Fibroblast of lung (primary cell): ENCODE results near the gene CACNA1S. TPM values are rescaled to one million over a fixed set of nuclear protein-coding genes. Genes with fewer than 3 reads are reported as not detected.

Experiments used
- DNase-seq, 2 donors: peaks; one replicate each; pipeline versions ENCODE4 v3.0.0 to v3.0.0-alpha.2; 2010; ENCODE audit warnings: low read depth in 2 of 2
- H2AFZ ChIP-seq: 2 replicates; pipeline ENCODE4 v1.5.1; 2012; ENCODE audit warnings: low read length, control low read depth, inconsistent platforms
- H3K27ac ChIP-seq: 2 replicates; pipeline ENCODE4 v1.5.1; 2011; ENCODE audit warnings: low read length, control low read depth; ENCODE audit not compliant: insufficient read depth
- H3K27me3 ChIP-seq: 2 replicates; pipeline ENCODE4 v1.5.1; 2011; ENCODE audit warnings: mild to moderate bottlenecking, low read length; ENCODE audit not compliant: control insufficient read depth, insufficient read depth
- H3K36me3 ChIP-seq: 2 replicates; pipeline ENCODE4 v1.5.1; 2011; ENCODE audit warnings: low read length; ENCODE audit not compliant: control insufficient read depth, insufficient read depth
- H3K4me1 ChIP-seq: 2 replicates; pipeline ENCODE4 v1.5.1; 2011; ENCODE audit warnings: low read length; ENCODE audit not compliant: control insufficient read depth, insufficient read depth; ENCODE audit errors: extremely low read depth
- H3K4me2 ChIP-seq: 2 replicates; pipeline ENCODE4 v1.5.1; 2011; ENCODE audit warnings: low read length, control low read depth; ENCODE audit not compliant: insufficient read depth; ENCODE audit errors: extremely low read depth
- H3K4me3 ChIP-seq, 4 experiments: fragments of 200-600 bp in 1 of 4; sonication (generic) in 1 of 4; replicated peaks in 1 of 4; 2 replicates each; pipeline ENCODE4 v1.5.1; 2011 to 2016; ENCODE audit warnings: low read length in 4 of 4, low read depth in 3 of 4, mild to moderate bottlenecking in 3 of 4, control low read depth in 2 of 4, inconsistent platforms in 1 of 4, mixed read lengths in 1 of 4; ENCODE audit not compliant: insufficient read depth in 1 of 4; ENCODE audit errors: control extremely low read depth in 1 of 4
- H3K79me2 ChIP-seq: 2 replicates; pipeline ENCODE4 v1.5.1; 2012; ENCODE audit warnings: mild to moderate bottlenecking, low read length, inconsistent platforms; ENCODE audit not compliant: control insufficient read depth, insufficient read depth
- H3K9ac ChIP-seq: 2 replicates; pipeline ENCODE4 v1.5.1; 2011; ENCODE audit warnings: mild to moderate bottlenecking, low read length, control low read depth; ENCODE audit not compliant: insufficient read depth
- H3K9me3 ChIP-seq: 2 replicates; pipeline ENCODE4 v1.5.1; 2012; ENCODE audit warnings: low read depth, low read length; ENCODE audit not compliant: control insufficient read depth, insufficient read depth
- H4K20me1 ChIP-seq: 2 replicates; pipeline ENCODE4 v1.5.1; 2011; ENCODE audit warnings: low read length; ENCODE audit not compliant: control insufficient read depth, insufficient read depth; ENCODE audit errors: extremely low read depth
- CTCF ChIP-seq, 2 donors: IDR thresholded peaks in 1 of 2; conservative IDR thresholded peaks in 1 of 2; 1 replicate in 1 of 2; 2 replicates in 1 of 2; pipeline ENCODE4 v1.5.1; 2011 to 2012; ENCODE audit warnings: low read length in 2 of 2, control low read depth in 1 of 2, inconsistent platforms in 1 of 2, low read depth in 1 of 2, mild to moderate bottlenecking in 1 of 2
- EZH2 ChIP-seq: IDR thresholded peaks from 2 replicates; pipeline ENCODE4 v1.5.1; 2012; ENCODE audit warnings: low read length, control low read depth, mild to moderate bottlenecking; ENCODE audit errors: missing control alignments
- polyA plus RNA-seq, 2 donors: library from polyadenylated mRNA; depleted of rRNA in 1 of 2; stranded (reverse) in 1 of 2; unstranded in 1 of 2; fragments of >200 nt; gene quantifications; 2 replicates each; pipeline ENCODE4 v1.2.1, GENCODE V29; 2011 to 2012; ENCODE audit warnings: missing spikeins in 1 of 2
- total RNA-seq: library from RNA; depleted of rRNA; stranded (reverse); fragments of >200 nt; gene quantifications from 2 replicates; pipeline ENCODE4 v1.2.1, GENCODE V29; 2014

The CACNA1S gene
- total and polyA plus RNA-seq, 2 donors (not counting 1 experiment from before 2014, with no cell fraction given): not detected

- Histone ChIP-seq H3K4me1 (no peaks in the 10 kb centered on the region), H3K4me3 (no peak overlapping the region), H4K20me1 (no peaks in the 10 kb centered on the region), H3K79me2 (no peaks in the 10 kb centered on the region), H3K9ac (no peak overlapping the region), H3K4me2 (no peak overlapping the region), H3K9me3 (no peaks in the 10 kb centered on the region), H2AFZ (no peak overlapping the region), H3K36me3 (no peaks in the 10 kb centered on the region), H3K27me3 (peaks cover 26% of the 10 kb centered on the region), H3K27ac (no peak overlapping the region)
- TF ChIP-seq EZH2 (no peak), CTCF (conservative IDR thresholded peaks at IDR 0.05 in 1 of 2, IDR thresholded peaks at IDR 0.05 in 1 of 2; ENCODE audit: low read depth in 1 of 2, low read length in 2 of 2) (no peak)
- no peak for DNase-seq
Observed at GRCh38 chr1:201013991-201014815, 98.0 kb downstream of the CACNA1S start.

DNA sequence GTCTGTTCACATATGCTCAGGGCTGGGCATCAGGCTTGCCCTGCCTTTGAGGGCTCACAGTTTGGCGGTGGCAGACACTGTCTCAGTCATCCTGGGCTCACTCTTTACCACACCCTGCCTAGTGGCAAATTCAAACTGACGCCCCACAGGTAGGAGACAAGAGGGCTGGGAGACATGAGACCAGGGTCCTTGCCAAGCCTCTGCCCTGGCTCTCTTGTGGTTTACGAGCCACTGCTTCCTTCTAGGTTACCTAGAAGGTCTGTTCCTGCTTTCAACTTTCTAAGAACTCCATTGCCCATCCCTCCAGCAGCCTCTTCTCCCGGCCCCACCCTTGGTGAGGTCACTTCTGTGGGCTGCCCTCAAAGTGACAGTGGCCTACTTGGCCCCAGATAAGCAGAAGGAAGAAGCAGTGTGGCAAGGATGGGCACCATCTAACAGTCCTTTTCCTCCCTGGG lies 99.2 kb downstream of the CACNA1S start:
- DNase-seq: no peak
- Histone ChIP-seq H3K4me1 (no peaks in the 10 kb centered on the region), H3K27me3 (peaks cover 23% of the 10 kb centered on the region), H4K20me1 (no peaks in the 10 kb centered on the region), H2AFZ (no peak overlapping the region), H3K79me2 (no peaks in the 10 kb centered on the region), H3K4me2 (no peak overlapping the region), H3K9ac (no peak overlapping the region), H3K36me3 (no peaks in the 10 kb centered on the region), H3K4me3 (no peak overlapping the region), H3K27ac (no peak overlapping the region), H3K9me3 (no peaks in the 10 kb centered on the region)
- TF ChIP-seq CTCF (conservative IDR thresholded peaks at IDR 0.05 in 1 of 2, IDR thresholded peaks at IDR 0.05 in 1 of 2; ENCODE audit: low read depth in 1 of 2, low read length in 2 of 2): no peak
- TF ChIP-seq EZH2: no peak

DNA sequence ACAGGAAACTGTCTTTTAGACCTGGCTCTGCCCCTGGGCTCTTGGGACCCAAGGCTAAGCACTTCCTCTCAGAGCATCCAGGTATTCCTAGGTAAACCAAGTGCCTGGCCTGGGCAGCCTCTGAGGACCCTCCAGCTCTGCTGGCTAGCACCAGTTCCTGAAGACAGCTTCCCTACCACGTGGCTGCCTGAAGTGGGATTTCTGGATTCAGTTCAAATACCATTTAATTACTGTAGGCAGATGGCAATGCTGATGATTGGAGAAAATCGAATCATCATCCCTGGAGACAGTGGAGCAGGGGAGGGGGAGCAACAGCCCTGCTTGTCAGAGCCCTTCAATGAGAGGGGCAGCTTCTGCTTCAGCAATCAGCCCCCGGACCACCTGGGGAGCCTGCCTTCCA lies 100.6 kb downstream of the CACNA1S start:
- Histone ChIP-seq H3K4me3 (no peak overlapping the region), H3K4me1 (no peaks in the 10 kb centered on the region), H3K36me3 (no peaks in the 10 kb centered on the region), H3K4me2 (no peak overlapping the region), H3K27me3 (peaks cover 22% of the 10 kb centered on the region), H4K20me1 (no peaks in the 10 kb centered on the region), H3K27ac (no peak overlapping the region), H3K9me3 (no peaks in the 10 kb centered on the region), H3K9ac (no peak overlapping the region), H2AFZ (no peak overlapping the region), H3K79me2 (no peaks in the 10 kb centered on the region)
- TF ChIP-seq CTCF (conservative IDR thresholded peaks at IDR 0.05 in 1 of 2, IDR thresholded peaks at IDR 0.05 in 1 of 2; ENCODE audit: low read depth in 1 of 2, low read length in 2 of 2): no peak
- TF ChIP-seq EZH2: no peak
- DNase-seq: no peak
